GM19035 (cell line): ENCODE measurements around the gene PTPRN2.

Source experiments
- ATAC-seq: cut with Tn5 transposase; IDR thresholded peaks from one replicate; pipeline ENCODE4 v1.9.1; 2021; ENCODE audit not compliant: unreplicated experiment

Gene PTPRN2

DNA sequence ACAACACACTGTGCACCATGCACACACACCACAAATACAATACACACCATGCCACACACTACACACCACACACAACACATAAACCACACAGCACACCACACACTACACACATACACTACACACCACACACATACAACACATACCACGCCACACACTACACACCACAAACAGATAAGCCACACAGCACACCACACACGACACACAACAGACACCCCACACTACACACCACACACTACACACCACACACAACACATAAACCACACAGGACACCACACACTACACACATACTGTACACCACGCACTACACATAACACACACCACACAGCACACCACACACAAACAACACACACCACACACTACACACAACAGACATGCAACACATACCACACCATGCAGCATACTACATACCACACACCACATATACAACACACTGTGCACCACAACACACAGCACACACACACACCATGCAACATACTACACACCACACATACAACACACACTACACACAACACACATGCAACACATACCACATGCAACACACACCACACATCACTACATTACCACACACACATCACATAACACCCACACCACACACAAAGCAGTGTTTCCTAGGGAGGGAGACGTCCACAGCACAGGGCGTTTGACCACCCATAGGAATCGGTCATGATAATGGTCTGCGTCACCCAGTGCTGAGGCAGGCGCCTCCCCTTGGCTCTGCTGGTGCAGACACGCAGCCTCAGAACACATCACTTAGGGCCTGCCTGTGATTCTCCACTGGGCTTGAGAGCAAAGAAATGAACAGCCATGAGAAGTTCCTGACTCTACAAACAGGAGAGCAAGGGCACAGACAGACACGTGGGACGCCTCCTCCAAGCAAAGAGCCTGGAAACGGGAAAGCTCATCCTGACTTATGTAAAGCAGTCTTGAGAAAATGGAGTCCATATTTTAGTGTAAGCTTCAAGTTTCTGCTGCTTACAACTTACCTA, 458.3 kb downstream of the PTPRN2 start:
- no peak for ATAC-seq

DNA sequence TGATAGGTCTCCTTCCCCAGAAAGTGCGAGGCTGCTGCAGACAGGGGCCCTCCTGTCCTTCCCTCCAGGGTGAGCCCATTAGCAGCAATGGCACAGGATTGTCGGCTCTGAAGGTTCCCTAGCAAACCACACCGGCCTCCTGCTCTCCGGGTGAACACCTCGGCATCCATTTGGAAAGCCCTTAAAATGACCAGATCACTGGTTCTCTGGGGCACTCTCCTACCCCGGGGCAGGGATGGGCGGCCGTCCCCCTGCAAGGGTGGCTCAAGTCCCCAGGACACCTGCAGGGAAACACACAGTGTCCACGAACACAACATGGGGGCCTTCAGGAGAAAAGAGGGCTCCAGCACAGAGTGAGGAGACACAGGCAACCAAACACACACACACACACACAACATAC, 459.1 kb downstream of the PTPRN2 start:
- no peak for ATAC-seq

DNA sequence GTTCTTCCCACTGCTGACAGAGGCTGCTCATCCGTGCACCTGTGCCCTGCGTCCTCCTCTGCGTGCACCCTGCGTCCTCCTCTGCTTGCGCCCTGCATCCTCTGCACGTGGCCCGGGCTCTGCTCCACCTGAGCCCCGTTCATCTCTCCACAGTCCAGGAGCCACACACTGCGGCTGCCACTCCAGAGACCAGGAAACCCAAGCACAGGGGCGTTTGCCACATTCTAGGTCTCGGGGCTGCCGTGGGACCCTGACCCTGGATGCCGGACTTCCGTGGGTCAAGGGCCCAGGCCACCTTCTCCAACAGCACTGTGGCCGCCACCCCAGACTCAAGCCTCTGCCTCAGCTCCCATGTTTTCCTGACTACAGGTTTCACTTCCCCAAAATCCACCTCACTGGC, 460.4 kb downstream of the PTPRN2 start:
- ATAC-seq, result no peak

DNA sequence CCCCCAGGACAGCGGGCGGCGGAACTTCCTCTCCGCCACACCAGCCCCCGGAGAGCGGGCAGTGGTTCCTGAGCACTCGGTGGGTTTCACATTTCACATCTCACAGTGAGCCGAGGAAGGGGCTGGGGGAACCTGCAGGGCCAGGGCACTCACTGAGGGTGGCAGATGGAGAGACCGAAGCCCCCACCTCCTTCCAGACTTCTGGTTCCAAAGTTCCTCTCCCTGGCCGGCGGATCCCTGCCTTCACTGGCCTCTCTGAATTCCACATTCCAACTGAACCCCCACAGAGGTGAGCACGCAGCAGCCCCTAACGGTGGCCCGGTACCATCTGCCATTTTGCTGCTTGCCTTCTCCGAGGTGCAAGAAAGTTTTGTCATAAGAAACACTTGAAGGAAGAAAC, 461.0 kb downstream of the PTPRN2 start:
- ATAC-seq, result no peak

DNA sequence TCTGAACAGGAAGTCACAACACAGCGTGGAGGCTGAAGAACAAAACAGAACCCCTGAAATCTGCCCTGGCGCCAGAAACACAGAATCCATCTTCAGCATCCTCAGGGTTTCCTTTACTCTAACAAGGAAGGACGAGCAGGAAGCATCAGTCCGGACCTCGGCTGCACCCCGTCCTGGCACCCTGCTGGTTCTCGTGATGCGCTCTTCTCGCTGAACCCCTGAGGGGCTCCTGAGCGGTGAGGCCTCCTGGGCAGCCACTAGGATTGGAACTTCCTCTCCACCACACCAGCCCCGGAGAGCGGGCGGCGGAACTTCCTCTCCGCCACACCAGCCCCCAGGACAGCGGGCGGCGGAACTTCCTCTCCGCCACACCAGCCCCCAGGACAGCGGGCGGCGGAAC, 461.9 kb downstream of the PTPRN2 start:
- ATAC-seq, result no peak

DNA sequence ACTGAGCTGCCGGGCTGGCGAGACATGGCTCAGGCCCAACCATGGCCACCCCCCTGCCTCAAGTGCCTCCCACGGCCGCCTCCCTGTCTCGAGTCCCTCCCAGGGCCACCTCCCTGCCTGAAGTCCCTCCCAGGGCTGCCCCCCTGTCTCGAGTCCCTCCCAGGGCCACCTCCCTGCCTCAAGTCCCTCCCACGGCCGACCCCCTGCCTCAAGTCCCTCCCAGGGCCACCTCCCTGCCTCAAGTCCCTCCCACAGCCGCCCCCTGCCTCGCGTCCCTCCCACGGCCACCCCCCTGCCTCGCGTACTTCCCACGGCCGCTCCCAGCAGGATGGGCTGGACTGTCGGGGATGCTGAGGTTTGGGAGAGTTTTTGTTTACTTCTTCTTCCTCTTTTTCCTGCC, 462.5 kb downstream of the PTPRN2 start:
- no peak for ATAC-seq

DNA sequence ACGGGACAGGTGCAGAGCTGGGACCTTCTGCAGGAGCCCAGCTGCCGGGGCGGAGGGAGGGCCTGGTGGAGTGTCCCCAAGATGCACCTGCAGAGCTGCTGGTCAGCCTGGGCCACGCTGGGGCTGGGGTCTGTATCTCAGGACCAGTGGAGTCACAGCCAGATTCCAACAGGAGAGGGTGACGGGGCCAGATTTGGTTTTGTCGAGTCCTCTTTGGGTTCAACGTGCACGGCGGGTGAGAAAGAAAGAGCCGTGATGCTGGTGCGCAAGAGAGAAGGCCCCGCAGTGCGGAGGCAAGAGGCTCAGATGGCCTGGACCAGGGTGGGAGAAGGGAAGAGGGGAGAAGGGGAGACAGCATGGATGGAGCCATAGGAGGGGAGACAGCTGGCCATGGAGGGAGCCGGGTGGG, 462.9 kb downstream of the PTPRN2 start:
- no peak for ATAC-seq

DNA sequence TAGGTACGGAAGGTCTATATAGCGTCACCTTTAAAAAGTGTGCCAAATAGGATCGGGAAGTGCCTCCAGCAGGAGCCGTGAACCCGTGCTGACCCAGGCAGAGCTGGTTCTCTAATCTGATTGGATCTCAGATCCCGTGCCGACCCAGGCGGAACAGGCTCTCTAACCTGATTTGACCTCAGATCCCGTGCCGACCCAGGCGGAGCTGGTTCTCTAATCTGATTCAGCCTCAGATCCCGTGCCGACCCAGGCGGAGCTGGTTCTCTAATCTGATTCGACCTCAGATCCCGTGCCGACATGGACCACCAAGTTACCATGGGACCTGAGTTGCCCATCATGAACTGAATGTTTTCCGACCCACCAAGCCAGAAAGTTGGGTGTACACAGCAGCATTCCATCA, 463.9 kb downstream of the PTPRN2 start:
- no peak for ATAC-seq

DNA sequence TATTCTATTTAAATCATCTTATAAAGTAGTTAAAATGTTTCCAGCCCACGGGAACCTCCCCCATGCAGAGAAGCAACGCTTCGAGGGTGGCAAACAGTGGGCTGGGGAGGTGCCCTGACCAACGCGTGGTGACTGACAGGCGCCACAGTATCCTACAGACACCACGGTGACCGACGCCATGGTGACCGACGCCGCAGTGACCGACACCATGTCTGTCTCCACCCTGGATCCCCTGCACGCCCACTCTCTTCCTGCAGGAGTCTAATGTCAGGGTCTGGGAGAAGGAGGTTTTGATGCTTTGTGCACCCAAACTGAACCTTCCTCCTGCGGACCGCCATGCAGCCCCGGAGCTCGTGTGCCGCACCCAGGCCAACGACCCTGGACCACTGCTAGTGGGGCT, 464.4 kb downstream of the PTPRN2 start:
- no peak for ATAC-seq

DNA sequence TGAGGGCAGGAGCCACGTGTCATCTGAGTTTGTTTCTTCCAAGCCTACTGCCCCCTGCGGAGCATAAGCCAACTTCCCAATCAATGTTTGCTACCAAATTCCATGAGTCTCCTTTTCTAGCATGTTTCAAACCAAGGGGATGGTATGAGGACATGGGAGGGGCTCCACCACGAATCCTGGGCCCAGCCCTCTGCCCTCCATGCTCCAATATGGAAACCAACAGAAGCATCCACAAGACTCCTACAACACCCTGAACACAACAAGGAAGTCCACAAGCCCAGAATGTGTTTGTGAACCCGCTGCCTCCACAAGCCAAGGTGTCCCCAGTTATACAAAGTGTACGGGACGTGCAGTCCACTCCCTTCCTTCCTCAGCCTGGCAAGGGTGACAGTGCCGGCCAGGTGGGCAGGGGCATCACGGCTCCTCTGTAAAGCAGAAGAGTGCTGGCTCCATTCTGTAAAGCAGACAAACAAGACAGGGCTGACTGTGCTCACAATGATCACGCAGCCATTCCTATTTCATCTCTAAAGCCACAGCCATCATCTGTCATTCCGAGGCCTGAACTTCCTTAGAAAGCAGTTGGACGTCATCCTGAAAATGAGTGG, 466.1 kb downstream of the PTPRN2 start:
- ATAC-seq, result no peak

DNA sequence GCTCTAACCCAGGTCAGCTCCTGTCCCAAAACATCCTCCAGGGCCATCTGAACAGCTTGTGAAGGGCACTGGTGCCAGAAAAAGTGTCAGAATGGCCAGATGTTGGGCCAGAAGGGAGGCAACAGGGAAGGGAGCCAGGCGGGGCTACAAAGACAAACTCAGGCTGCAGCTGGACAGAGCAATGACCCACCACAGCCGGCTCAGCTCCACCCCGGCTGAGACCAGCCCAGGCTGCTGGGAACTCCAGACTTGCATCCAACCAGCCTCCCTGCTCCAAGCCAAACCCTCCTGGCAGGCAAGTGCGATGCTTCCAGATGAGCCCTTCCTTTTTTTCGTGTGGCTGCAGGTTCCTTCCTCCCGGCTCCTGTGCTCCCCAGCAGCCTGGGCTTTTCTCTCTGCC, 466.9 kb downstream of the PTPRN2 start:
- ATAC-seq, result no peak

DNA sequence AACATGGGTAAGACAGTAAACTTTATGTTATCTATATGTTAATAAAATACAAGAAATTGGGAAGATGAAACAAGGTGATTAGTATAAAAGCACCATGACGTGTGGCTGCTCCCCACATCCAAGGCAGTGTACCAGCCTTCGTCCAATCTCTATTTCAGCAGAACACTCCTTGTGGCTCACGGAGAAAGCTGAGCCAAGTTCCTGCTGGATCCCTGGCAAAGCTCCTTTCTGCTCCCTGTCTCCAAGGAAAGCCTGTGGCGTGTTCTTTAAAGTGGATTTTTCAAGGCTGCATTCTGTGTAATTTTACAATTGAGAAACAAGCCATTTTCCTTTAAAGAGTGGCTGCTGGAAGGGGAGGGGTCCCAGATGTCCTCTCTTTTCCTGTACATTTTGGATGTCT, 467.3 kb downstream of the PTPRN2 start:
- ATAC-seq, result no peak

DNA sequence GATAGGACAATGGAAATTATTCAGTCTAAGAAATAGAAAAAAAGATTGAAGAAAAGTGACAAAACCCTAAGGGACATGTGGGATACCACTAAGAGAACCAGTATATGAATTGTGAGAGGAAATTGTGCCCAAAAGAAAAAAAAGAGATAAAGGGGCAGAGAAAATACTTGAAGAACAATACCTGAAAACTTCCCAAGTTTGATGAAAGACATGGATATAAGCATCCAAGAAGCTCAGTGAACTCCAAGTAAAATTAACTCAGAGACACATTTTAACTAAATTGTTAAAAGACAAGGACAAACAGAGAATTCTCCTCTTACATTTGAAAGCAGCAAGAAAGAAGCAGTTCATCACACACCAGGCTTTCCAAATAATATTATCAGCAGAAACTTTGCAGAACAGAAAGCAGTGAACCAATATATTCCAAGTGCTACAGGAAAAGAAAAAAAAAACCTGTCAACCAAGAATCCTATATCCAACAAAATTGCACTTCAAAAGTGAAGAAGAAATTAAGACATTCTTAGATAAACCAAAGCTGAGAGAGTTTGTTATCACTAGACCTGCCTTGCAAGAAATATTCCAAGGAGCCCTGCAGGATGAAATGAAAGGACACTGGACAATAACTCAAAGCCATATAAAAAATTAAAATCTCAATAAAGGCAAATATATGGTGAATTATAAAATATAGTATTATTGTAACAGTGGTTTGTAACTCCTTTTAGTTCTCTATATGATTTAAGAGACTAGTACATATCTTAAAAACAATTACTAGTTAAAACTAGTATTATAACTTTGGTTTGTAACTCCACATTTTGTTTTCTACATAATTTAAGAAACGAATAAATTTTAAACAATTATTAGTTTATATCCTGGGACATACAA, 470.0 kb downstream of the PTPRN2 start:
- ATAC-seq, result no peak

DNA sequence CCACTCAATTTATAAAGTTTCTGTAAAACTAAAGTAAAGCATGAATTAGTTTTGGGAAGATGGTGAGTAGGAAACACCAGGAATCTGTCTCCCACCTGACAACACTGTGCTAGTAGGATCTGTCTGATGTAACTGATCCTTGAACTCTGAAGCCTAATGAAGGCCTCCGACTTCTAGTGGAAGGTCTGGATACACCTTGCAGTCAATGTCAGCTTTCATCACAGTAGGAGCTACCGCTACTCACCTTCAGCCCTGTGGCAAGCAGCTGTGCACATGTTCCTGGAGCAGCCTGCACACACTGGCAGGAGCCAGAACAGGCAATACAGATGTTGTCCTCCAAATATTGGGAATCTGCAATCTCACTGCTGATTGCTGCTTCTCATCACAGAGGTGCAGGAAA, 471.4 kb downstream of the PTPRN2 start:
- no peak for ATAC-seq

DNA sequence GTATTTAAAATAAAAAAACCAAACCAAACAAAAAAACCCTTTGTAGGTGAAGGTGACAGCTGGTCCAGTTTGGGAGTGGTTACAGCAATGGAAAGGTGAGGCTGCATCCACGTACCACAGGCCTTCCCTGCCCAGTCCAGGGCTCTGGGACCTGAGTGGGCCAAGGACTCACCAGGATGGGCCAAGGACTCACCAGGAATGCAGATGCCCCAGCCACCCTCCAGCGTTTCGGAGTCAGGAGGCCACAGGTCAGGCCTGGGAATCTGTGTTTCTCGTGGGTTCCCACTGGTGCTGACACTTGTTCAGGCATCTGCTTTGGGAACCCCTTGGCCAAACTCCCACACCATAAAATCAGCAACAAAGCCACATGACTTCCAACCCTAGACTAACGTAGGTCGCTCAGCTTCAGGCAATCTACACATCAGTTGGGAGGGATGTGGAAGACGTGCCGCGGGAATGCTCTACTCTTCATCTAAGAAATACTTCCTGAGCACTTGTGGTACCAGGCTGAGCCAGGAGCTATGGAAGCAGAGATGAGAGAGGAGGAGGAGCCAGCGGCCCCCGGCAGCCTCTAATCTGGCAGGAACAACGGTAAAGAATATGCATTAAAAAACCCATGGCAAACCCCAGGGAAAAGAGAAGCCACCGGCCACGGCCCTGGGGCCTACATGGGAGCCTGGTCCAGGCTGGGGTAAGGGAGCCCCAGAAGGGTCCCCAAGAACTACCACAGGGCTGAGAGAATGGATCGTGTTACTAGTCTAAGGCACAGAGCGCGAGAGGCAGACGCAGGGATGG, 473.4 kb downstream of the PTPRN2 start:
- ATAC-seq, result no peak

DNA sequence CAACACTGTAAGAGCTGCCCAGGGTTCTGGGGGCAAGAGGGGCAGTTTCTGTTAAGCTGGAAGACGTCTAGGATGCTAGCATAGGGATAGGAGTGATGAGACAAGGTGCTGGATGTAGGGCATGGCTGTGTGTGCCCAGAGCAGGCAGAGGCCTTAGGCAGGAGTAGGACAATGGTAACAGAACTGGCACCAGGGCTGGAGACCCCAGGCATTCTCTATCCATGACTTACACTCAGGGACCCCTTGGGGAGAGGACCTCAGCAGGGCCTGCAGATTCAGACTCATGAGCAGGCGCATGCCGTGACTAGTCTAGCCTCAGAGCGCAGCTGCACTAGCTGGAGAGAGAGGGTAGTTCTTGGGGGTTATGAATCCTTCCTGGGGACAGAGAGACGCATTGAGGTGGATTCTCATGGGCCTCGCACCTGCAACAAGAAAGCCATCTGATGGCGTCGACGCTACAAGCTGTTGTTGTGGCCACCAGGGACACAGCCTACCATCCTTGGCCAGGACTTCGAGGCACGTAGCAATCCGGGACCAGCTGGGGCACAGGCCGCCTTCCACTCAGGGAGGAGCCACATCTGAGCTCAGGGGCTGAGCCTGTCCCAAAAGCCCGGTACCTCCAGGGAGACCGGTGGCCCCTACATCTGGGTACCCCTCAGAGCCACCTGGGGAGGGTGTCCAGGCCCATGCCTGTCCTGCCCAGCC, 474.1 kb downstream of the PTPRN2 start:
- no peak for ATAC-seq

DNA sequence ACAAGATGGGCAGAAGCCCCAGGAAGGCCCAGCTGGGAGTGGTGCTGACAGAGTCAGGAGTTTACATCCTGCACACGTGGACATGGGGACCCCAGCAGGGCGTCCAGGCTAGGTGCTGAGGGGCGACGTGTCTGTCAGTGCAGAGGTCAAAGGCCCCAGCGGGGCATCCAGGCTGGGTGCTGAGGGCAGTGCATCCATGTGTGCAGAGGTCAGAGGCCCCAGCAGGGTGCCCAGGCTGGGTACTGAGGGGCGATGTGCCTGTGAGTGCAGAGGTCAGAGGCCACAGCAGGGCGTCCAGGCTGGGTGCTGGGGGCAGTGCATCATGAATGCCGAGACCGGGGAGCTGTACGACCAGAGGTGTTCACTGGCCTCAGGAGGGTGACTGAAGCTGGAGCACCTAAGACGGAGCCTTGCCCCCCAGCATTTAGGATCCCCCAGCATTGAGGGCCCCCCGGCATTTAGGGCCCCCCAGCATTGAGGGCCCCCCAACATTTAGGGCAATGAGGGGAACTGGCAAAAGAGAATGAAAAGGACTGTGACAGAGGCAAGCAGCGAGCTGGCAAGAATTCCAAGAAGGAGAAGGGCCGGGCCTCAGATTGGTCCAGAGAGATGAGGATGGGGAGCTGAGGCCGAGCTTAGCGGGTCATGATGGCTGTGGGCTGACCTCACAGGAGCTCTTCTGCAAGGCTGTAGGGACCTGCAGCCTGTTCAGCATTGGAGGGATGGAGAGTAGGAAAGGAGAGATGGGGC, 474.9 kb downstream of the PTPRN2 start:
- ATAC-seq, result no peak

DNA sequence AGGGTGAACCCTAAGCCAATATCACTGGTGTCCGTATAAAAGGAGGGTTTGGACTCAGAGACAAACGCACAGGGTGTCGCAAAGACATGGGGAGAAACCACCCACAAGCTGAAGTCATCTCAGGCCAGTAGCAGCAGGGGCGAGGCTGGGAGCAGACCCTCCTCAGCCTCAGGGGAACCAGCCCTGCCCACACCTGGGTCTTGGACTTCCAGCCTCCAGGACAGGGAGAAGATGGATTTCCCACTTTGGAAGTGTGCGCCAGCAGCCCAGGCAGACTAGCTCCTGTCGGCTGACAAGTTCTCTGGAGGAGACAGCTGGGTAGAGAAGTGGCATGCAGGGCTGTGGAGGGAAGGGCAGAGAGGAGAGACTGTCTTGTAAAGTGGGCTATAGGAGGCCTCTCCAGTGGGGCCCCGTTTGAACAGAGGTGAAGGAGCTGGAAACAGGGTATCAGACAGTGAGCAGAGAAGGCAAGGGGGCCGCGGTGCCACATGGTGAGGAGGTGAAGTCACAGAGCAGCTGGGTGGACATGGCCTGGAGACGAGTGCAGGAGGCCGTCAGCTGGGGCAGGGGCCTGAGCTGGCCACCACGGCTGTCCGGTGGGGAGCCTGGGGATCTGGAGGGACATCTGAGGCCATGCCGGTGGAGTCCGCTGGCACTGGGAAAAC, 475.6 kb downstream of the PTPRN2 start:
- ATAC-seq, result no peak
